BLaER1 treated with 17β-estradiol and CSF1 and Interleukin-3, amounts not matched to agents 10 nM and 100 nM (cell line): Measurements from ENCODE around the gene SANBR.

Experiments
- H3K27ac ChIP-seq, 11 experiments: shearing (Covaris generic); formaldehyde crosslinking; 2 replicates each; pipeline ENCODE4 v1.8.1; 2022
- H3K27me3 ChIP-seq, 11 experiments: shearing (Covaris generic); formaldehyde crosslinking; 2 replicates each; pipeline ENCODE4 v1.8.1; 2022
- H3K36me3 ChIP-seq, 11 experiments: shearing (Covaris generic); formaldehyde crosslinking; 2 replicates each; pipeline ENCODE4 v1.8.1; 2022
- H3K4me1 ChIP-seq, 10 experiments: shearing (Covaris generic); formaldehyde crosslinking; 2 replicates each; pipeline ENCODE4 v1.8.1; 2022
- H3K4me2 ChIP-seq, 11 experiments: shearing (Covaris generic); formaldehyde crosslinking; 2 replicates each; pipeline ENCODE4 v1.8.1; 2022
- H3K4me3 ChIP-seq, 10 experiments: shearing (Covaris generic); formaldehyde crosslinking; 2 replicates each; pipeline ENCODE4 v1.8.1; 2022
- H3K9ac ChIP-seq, 11 experiments: shearing (Covaris generic); formaldehyde crosslinking; 2 replicates each; pipeline ENCODE4 v1.8.1; 2022
- H3K9me3 ChIP-seq, 11 experiments: shearing (Covaris generic); formaldehyde crosslinking; replicated peaks in 1 of 11; 2 replicates each; pipeline ENCODE4 v1.8.1; 2022
- H4K20me1 ChIP-seq, 11 experiments: shearing (Covaris generic); formaldehyde crosslinking; 2 replicates each; pipeline ENCODE4 v1.8.1; 2022
- Cebpa-rat ChIP-seq, 11 experiments: shearing (Covaris generic); IDR thresholded peaks; 2 replicates each; pipeline ENCODE4 v1.8.1; 2022

Gene SANBR

DNA sequence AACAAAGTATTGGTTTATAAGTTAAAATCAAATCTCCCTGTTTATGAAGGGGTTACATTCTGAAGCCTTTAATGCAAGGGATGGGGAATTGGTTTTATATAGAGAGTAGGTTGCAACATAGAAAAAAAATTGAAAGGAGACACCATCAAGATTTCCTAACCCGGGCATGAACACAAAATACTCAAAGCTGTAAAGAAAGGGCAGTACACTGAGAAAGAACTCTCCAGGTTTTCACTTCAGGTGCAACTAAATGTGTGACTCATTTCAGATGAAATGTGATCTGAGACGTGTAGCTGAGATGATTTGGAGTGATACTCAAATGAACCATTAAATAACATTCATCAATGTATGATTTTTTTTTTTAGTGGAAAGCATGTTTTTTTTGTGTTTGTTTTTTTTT is 43.6 kb downstream of the SANBR start:
- TF ChIP-seq Cebpa-rat (IDR thresholded peaks at IDR 0.05), result no peak

DNA sequence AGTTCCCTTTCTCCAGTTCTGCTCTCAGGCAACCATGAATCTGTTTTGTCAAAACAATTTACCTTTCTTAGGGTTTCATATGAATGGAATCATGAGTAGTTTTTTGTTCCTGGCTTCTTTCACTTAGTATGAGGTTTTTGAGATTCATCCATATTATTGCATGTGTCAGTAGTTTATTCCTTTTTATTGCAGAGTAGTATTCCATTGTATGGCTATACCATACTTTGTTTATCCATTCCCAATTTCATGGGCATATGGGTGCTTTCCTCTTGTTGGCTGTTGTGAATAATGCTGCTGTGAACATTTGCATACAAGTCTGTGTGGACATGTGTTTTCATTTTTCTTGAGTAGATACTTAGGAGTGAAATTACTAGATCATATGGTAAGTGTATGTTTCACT is 46.0 kb downstream of the SANBR start:
- Histone ChIP-seq H4K20me1 (no peaks in the 10 kb centered on the region), H3K9me3 (peaks cover 19 to 33% (median 27%) of the 10 kb centered on the region in 11 experiments), H3K36me3 (peaks cover 16 to 60% (median 45%) of the 10 kb centered on the region in 11 experiments; a peak in 21 of 22 replicates), H3K9ac (no peak overlapping the region), H3K4me2 (no peak overlapping the region), H3K27me3 (no peaks in the 10 kb centered on the region), H3K4me1 (no peaks in the 10 kb centered on the region), H3K4me3 (no peak overlapping the region), H3K27ac (no peak overlapping the region)
- TF ChIP-seq Cebpa-rat (IDR thresholded peaks at IDR 0.05), result no peak

More for the DNA sequence above, 43.6 kb downstream of the SANBR start:
- Histone ChIP-seq H3K36me3 (peaks cover 18 to 69% (median 55%) of the 10 kb centered on the region in 11 experiments; a peak in 20 of 22 replicates), H3K4me1 (no peaks in the 10 kb centered on the region), H3K4me3 (no peak overlapping the region), H4K20me1 (no peaks in the 10 kb centered on the region), H3K4me2 (no peak overlapping the region), H3K27me3 (no peaks in the 10 kb centered on the region), H3K27ac (no peak overlapping the region), H3K9ac (no peak overlapping the region), H3K9me3 (peaks cover 13 to 27% (median 21%) of the 10 kb centered on the region in 11 experiments)

DNA sequence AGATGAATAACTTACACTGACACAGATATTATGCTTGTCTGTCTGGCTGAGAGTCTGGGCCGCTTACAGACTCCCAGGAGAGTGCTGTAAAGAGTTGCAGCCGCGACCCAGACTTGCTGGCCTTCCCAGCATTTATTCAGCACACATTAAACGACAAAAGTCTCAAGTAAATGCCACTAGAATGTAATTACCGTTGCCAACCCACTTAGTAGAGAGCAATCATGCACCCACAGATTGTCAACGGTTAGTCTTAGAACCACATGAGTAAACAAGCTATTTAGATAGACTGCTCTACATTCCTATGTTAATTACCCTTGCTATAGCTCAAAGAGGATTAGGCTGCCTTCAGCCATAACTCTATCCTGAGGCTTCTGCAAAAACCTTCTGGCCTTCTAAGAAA is 48.5 kb downstream of the SANBR start:
- H3K27me3 ChIP-seq, result no peaks in the 10 kb centered on the region
- no peak overlapping the region for H3K4me2 ChIP-seq
- H3K9ac ChIP-seq, result no peak overlapping the region
- H4K20me1 ChIP-seq, result no peaks in the 10 kb centered on the region
- TF ChIP-seq Cebpa-rat (IDR thresholded peaks at IDR 0.05), result no peak
- no peak overlapping the region for H3K4me3 ChIP-seq
- H3K27ac ChIP-seq, result no peak overlapping the region
- H3K9me3 ChIP-seq, result peaks cover 19 to 33% (median 27%) of the 10 kb centered on the region in 11 experiments
- no peaks in the 10 kb centered on the region for H3K4me1 ChIP-seq
- peaks cover 16 to 83% (median 66%) of the 10 kb centered on the region in 11 experiments; a peak in 21 of 22 replicates for H3K36me3 ChIP-seq
